H1 (cell line): ENCODE results near the gene ATP2A3. TPM values are rescaled to one million over a fixed set of nuclear protein-coding genes. Genes with fewer than 3 reads are reported as not detected.

Experiments
- CTCF ChIA-PET: fragments of 300-600 bp; sonication (Branson Sonifier 250); formaldehyde crosslinking; loops from one replicate; lab custom pipeline; 2021; ENCODE audit not compliant: partially characterized antibody; lab: Charles Lee
- POLR2A ChIA-PET: fragments of 300-600 bp; sonication (Branson Sonifier 250); formaldehyde crosslinking; loops from one replicate; lab custom pipeline; 2021; ENCODE audit warnings: inconsistent platforms; ENCODE audit not compliant: partially characterized antibody; lab: Charles Lee
- DNase-seq, 2 experiments: peaks; one replicate each; pipeline versions ENCODE4 v3.0.0 to v3.0.0-alpha.2; 2010 to 2022; ENCODE audit warnings: low spot score in 2 of 2, low read depth in 1 of 2, mixed read lengths in 1 of 2
- FAIRE-seq: peaks from 2 replicates; lab custom pipeline; 2011; peaks lifted over from hg19 to GRCh38; lab: Jason Lieb, UNC
- H2AFZ ChIP-seq: 2 replicates; pipeline ENCODE4 v1.8.1; 2012; ENCODE audit warnings: low read length, inconsistent platforms
- H2AK5ac ChIP-seq: 2 replicates; pipeline ENCODE4 v1.6.1; 2013; ENCODE audit warnings: low read depth, low read length
- H2BK120ac ChIP-seq: replicated peaks from 2 replicates; pipeline ENCODE3; 2013; ENCODE audit warnings: low read depth, low read length, inconsistent platforms
- H2BK12ac ChIP-seq: 2 replicates; pipeline ENCODE4 v1.6.1; 2013; ENCODE audit warnings: low read depth, low read length
- H2BK15ac ChIP-seq: 2 replicates; pipeline ENCODE4 v1.6.1; 2013; ENCODE audit warnings: low read length
- H2BK20ac ChIP-seq: 2 replicates; pipeline ENCODE4 v1.6.1; 2013; ENCODE audit warnings: low read length
- H2BK5ac ChIP-seq: 2 replicates; pipeline ENCODE4 v1.6.1; 2013; ENCODE audit warnings: low read depth, low read length
- H3K14ac ChIP-seq: 2 replicates; pipeline ENCODE4 v1.6.1; 2013; ENCODE audit warnings: inconsistent platforms; ENCODE audit not compliant: insufficient read length
- H3K18ac ChIP-seq: 2 replicates; pipeline ENCODE4 v1.6.1; 2013; ENCODE audit warnings: low read length; ENCODE audit errors: extremely low read depth
- H3K23ac ChIP-seq: 2 replicates; pipeline ENCODE4 v1.6.1; 2013; ENCODE audit warnings: inconsistent platforms; ENCODE audit not compliant: insufficient read length
- H3K23me2 ChIP-seq: 2 replicates; pipeline ENCODE4 v1.6.1; 2013; ENCODE audit warnings: low read depth, low read length
- H3K27ac ChIP-seq: 2 replicates; pipeline ENCODE4 v1.6.1; 2011; ENCODE audit warnings: low read depth, low read length, inconsistent platforms
- H3K27me3 ChIP-seq, 4 experiments: replicated peaks in 1 of 4; 1 replicate in 1 of 4; 2 replicates in 3 of 4; pipeline versions ENCODE4 v1.6.1 to v1.8.1; 2011 to 2013; ENCODE audit warnings: low read length in 3 of 4, mild to moderate bottlenecking in 3 of 4, inconsistent platforms in 2 of 4, mixed read lengths in 2 of 4, moderate library complexity in 1 of 4; ENCODE audit not compliant: control insufficient read depth in 3 of 4, insufficient read depth in 3 of 4; ENCODE audit errors: extremely low read depth in 1 of 4
- H3K36me3 ChIP-seq, 4 experiments: 2 replicates each; pipeline versions ENCODE4 v1.6.1 to v1.8.1; 2011 to 2013; ENCODE audit warnings: mild to moderate bottlenecking in 4 of 4, low read length in 3 of 4, moderate library complexity in 2 of 4, control low read depth in 1 of 4, inconsistent platforms in 1 of 4; ENCODE audit not compliant: insufficient read depth in 4 of 4, control insufficient read depth in 2 of 4
- H3K4ac ChIP-seq: replicated peaks from 2 replicates; pipeline ENCODE3; 2013; ENCODE audit warnings: low read length, low read depth, mixed read lengths, inconsistent platforms; ENCODE audit not compliant: insufficient read length
- H3K4me1 ChIP-seq, 4 experiments: replicated peaks in 1 of 4; 1 replicate in 1 of 4; 2 replicates in 3 of 4; pipeline versions ENCODE4 v1.6.1 to v1.8.1; 2011 to 2013; ENCODE audit warnings: low read length in 3 of 4, inconsistent platforms in 2 of 4, mixed read lengths in 1 of 4; ENCODE audit not compliant: insufficient read depth in 4 of 4, control insufficient read depth in 3 of 4
- H3K4me2 ChIP-seq, 2 experiments: 2 replicates each; pipeline versions ENCODE4 v1.6.1 to v1.8.1; 2011 to 2013; ENCODE audit warnings: low read depth in 2 of 2, low read length in 2 of 2, control low read depth in 1 of 2, inconsistent platforms in 1 of 2, mild to moderate bottlenecking in 1 of 2; ENCODE audit not compliant: insufficient read depth in 1 of 2
- H3K4me3 ChIP-seq, 4 experiments: fragments of 200-600, 300-600 bp in 1 of 4; sonication (generic), shearing (Covaris generic), sonication (Bioruptor Twin) in 1 of 4; 2 replicates each; pipeline versions ENCODE4 v1.5.1 to v1.8.1; 2011 to 2016; ENCODE audit warnings: low read length in 4 of 4, low read depth in 3 of 4, control low read depth in 2 of 4, inconsistent platforms in 2 of 4, mild to moderate bottlenecking in 2 of 4, mixed read lengths in 1 of 4, moderate library complexity in 1 of 4; ENCODE audit not compliant: insufficient read depth in 2 of 4; ENCODE audit errors: extremely low read depth in 1 of 4
- H3K56ac ChIP-seq: replicated peaks from 2 replicates; pipeline ENCODE3; 2013; ENCODE audit warnings: low read depth, mild to moderate bottlenecking, mixed read lengths, low read length, inconsistent platforms; ENCODE audit not compliant: insufficient read length
- H3K79me1 ChIP-seq: 2 replicates; pipeline ENCODE4 v1.6.1; 2013; ENCODE audit warnings: low read depth, low read length, control low read depth
- H3K79me2 ChIP-seq, 2 experiments: 2 replicates each; pipeline versions ENCODE4 v1.6.1 to v1.8.1; 2012 to 2013; ENCODE audit warnings: low read length in 2 of 2, mild to moderate bottlenecking in 2 of 2, inconsistent platforms in 1 of 2; ENCODE audit not compliant: insufficient read depth in 2 of 2, control insufficient read depth in 1 of 2
- H3K9ac ChIP-seq, 4 experiments: replicated peaks in 1 of 4; 1 replicate in 1 of 4; 2 replicates in 3 of 4; pipeline versions ENCODE4 v1.6.1 to v1.8.1; 2011 to 2013; ENCODE audit warnings: low read depth in 3 of 4, low read length in 3 of 4, control low read depth in 2 of 4, mild to moderate bottlenecking in 2 of 4, moderate library complexity in 2 of 4, inconsistent platforms in 1 of 4; ENCODE audit errors: extremely low read depth in 1 of 4
- H3K9me3 ChIP-seq, 2 experiments: 2 replicates each; pipeline versions ENCODE4 v1.6.1 to v1.8.1; 2012 to 2013; ENCODE audit warnings: mild to moderate bottlenecking in 2 of 2, moderate library complexity in 2 of 2, control low read depth in 1 of 2, inconsistent platforms in 1 of 2, low read depth in 1 of 2, low read length in 1 of 2, mixed read lengths in 1 of 2; ENCODE audit not compliant: insufficient read depth in 2 of 2
- H4K20me1 ChIP-seq, 2 experiments: replicated peaks in 1 of 2; 2 replicates each; pipeline versions ENCODE3 to v1.8.1; 2011 to 2013; ENCODE audit warnings: inconsistent platforms in 2 of 2, low read length in 2 of 2, mild to moderate bottlenecking in 1 of 2; ENCODE audit not compliant: insufficient read depth in 2 of 2, control insufficient read depth in 1 of 2
- H4K5ac ChIP-seq: 2 replicates; pipeline ENCODE4 v1.6.1; 2013; ENCODE audit warnings: low read length, low read depth, mixed read lengths, inconsistent platforms; ENCODE audit not compliant: insufficient read length
- H4K8ac ChIP-seq: 2 replicates; pipeline ENCODE4 v1.8.0; 2013; ENCODE audit warnings: mild to moderate bottlenecking, moderate library complexity, low read length, inconsistent platforms; ENCODE audit not compliant: insufficient read depth; ENCODE audit errors: extremely low read depth
- H4K91ac ChIP-seq: replicated peaks from 2 replicates; pipeline ENCODE3; 2013; ENCODE audit warnings: low read length, mixed read lengths, inconsistent platforms; ENCODE audit not compliant: insufficient read length
- ATF3 ChIP-seq: IDR thresholded peaks from 2 replicates; pipeline ENCODE4 v1.6.1; 2011; ENCODE audit warnings: low read depth, mild to moderate bottlenecking, low read length; ENCODE audit not compliant: insufficient read depth
- CREB1 ChIP-seq: IDR thresholded peaks from 2 replicates; pipeline ENCODE4 v1.6.1; 2012; ENCODE audit warnings: inconsistent platforms
- E2F6 ChIP-seq: IDR thresholded peaks from 2 replicates; pipeline ENCODE4 v1.6.1; 2012; ENCODE audit warnings: inconsistent platforms
- EP300 ChIP-seq, 2 experiments: IDR thresholded peaks; 1 replicate in 1 of 2; 2 replicates in 1 of 2; pipeline ENCODE4 v1.6.1; 2011 to 2012; ENCODE audit warnings: low read depth in 2 of 2, low read length in 2 of 2, mild to moderate bottlenecking in 2 of 2, borderline replicate concordance in 1 of 2, inconsistent platforms in 1 of 2, moderate library complexity in 1 of 2
- EZH2 ChIP-seq: fragments of 200-600 bp; sonication (generic); IDR thresholded peaks from 2 replicates; pipeline ENCODE4 v1.7.1; 2012; ENCODE audit warnings: low read depth, mild to moderate bottlenecking, moderate library complexity, low read length, inconsistent platforms; ENCODE audit not compliant: severe bottlenecking
- NANOG ChIP-seq: IDR thresholded peaks from 2 replicates; pipeline ENCODE4 v1.6.1; 2011; ENCODE audit warnings: low read length, low read depth, mild to moderate bottlenecking, inconsistent platforms; ENCODE audit not compliant: insufficient read depth, poor library complexity, severe bottlenecking
- PHF8 ChIP-seq: fragments of 200-600 bp; sonication (generic); conservative IDR thresholded peaks from 2 replicates; pipeline ENCODE4 v1.7.1; 2012; ENCODE audit warnings: low read depth, mild to moderate bottlenecking, inconsistent platforms, low read length, moderate library complexity
- POU5F1 ChIP-seq: IDR thresholded peaks from 2 replicates; pipeline ENCODE4 v1.6.1; 2011; ENCODE audit warnings: low read depth, mild to moderate bottlenecking, low read length, moderate library complexity
- RXRA ChIP-seq: IDR thresholded peaks from 2 replicates; pipeline ENCODE4 v1.6.1; 2011; ENCODE audit warnings: low read depth, mild to moderate bottlenecking, low read length, moderate library complexity; ENCODE audit not compliant: insufficient read depth
- TCF12 ChIP-seq: IDR thresholded peaks from 2 replicates; pipeline ENCODE4 v1.6.1; 2011; ENCODE audit warnings: low read depth, mild to moderate bottlenecking, low read length
- WGBS, 2 experiments: shearing (Covaris generic) in 1 of 2; methylation state at CpG; one replicate each; pipeline versions ENCODE4 v1.1.6 to v1.1.7; 2013 to 2015; ENCODE audit warnings: low lambda C conversion rate in 2 of 2, mixed read lengths in 2 of 2, inconsistent platforms in 1 of 2, low coverage in 1 of 2, missing lambda C conversion rate in 1 of 2; ENCODE audit not compliant: insufficient replicate concordance in 2 of 2, insufficient coverage in 1 of 2, insufficient read length in 1 of 2; ENCODE audit errors: extremely low coverage in 1 of 2, missing lambda C conversion rate in 1 of 2; 5-methylcytosine and 5-hydroxymethylcytosine counted together
- polyA plus RNA-seq, 7 experiments: library from polyadenylated mRNA; depleted of rRNA in 3 of 7; stranded (reverse) in 5 of 7; unstranded in 2 of 7; fragments of >200 nt in 5 of 7; fragments of 200-250 nt in 2 of 7; gene quantifications; 1 replicate in 5 of 7; 2 replicates in 1 of 7; 4 replicates in 1 of 7; pipeline versions ENCODE4 v1.2.1 to v1.2.3, GENCODE V29; 2011 to 2013; ENCODE audit warnings: missing spikeins in 2 of 7, mixed read lengths in 2 of 7
- total RNA-seq: library from RNA; stranded (reverse); fragmentation: NEBNext Ultra II Directional; extraction: Animal tissue kit (Norgen Biotek cat#: 25700); gene quantifications from 2 replicates; pipeline ENCODE4 v1.2.1, GENCODE V29; 2021
- TF ChIP-seq, protein P1 (sequence below): IDR thresholded peaks from 2 replicates; pipeline ENCODE4 v1.6.1; 2012; ENCODE audit warnings: low read length, inconsistent platforms

The ATP2A3 gene
- total and polyA plus RNA-seq, 2 of the 8 experiments (the other 6 are each of a cell fraction or from before 2014, with no cell fraction given): 18.4 to 32.5 TPM

DNA sequence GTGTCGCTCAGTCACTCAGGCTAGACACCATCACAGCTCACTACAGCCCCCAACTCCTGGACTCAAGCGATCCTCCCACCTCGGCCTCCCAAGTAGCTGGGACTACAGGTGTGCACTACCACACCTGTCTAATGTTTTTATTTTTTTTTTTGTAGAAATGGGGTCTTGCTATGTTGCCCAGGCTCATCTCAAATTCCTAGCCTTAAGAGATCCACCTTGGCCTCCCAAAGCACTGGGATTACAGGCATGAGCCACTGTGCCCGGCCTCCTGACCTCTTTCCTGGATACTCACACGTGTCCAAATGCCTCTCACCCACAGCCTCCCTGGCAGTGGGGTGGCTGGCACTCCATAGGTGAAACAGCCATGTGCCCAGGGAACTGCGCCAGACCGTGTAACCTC, 88.9 kb downstream of the ATP2A3 start:
- Histone ChIP-seq H3K14ac (no peak overlapping the region), H3K79me1 (no peaks in the 10 kb centered on the region; the same call in 1 of the 2 replicates), H3K56ac (no peak overlapping the region), H2BK12ac (no peak overlapping the region), H2BK20ac (no peak overlapping the region), H2AFZ (no peak overlapping the region), H3K79me2 (no peaks in the 10 kb centered on the region), H2BK5ac (no peak overlapping the region), H3K4me3 (no peak overlapping the region), H3K9ac (no peak overlapping the region), H3K4me2 (no peak overlapping the region), H4K5ac (no peak overlapping the region), H3K27ac (no peak overlapping the region), H4K8ac (no peak overlapping the region), H2BK120ac (no peak overlapping the region), H3K9me3 (no peaks in the 10 kb centered on the region), H4K91ac (no peak overlapping the region), H3K23me2 (no peaks in the 10 kb centered on the region), H2BK15ac (no peak overlapping the region), H4K20me1 (peaks cover 0 to 3% of the 10 kb centered on the region in 2 experiments), H3K18ac (no peak overlapping the region), H3K27me3 (no peaks in the 10 kb centered on the region), H3K36me3 (peaks cover 0 to 8% (median 4%) of the 10 kb centered on the region in 4 experiments; a peak in 2 of 8 replicates), H3K4me1 (no peaks in the 10 kb centered on the region), H3K4ac (no peak overlapping the region), H3K23ac (no peak overlapping the region), H2AK5ac (no peak overlapping the region)
- ChIA-PET CTCF (no interaction called here), POLR2A (no interaction called here)
- no peak for FAIRE-seq
- 93% methylated on average over 7 of the region's 7 CpGs; no CpG with 5 or more reads in 1 of the 2 experiments for WGBS, 2 experiments
- DNase-seq: no peak
- no peak for TF ChIP-seq CREB1
- no peak for TF ChIP-seq EZH2
- TF ChIP-seq ATF3: no peak
- no peak for TF ChIP-seq TCF12
- no peak for TF ChIP-seq RXRA
- TF ChIP-seq PHF8: no peak
- TF ChIP-seq, protein P1, sequence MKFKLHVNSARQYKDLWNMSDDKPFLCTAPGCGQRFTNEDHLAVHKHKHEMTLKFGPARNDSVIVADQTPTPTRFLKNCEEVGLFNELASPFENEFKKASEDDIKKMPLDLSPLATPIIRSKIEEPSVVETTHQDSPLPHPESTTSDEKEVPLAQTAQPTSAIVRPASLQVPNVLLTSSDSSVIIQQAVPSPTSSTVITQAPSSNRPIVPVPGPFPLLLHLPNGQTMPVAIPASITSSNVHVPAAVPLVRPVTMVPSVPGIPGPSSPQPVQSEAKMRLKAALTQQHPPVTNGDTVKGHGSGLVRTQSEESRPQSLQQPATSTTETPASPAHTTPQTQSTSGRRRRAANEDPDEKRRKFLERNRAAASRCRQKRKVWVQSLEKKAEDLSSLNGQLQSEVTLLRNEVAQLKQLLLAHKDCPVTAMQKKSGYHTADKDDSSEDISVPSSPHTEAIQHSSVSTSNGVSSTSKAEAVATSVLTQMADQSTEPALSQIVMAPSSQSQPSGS: no peak
- no peak for TF ChIP-seq EP300 (IDR thresholded peaks at IDR 0.05; ENCODE audit: borderline replicate concordance in 1 of 2, low read depth in 2 of 2, low read length in 2 of 2)
- TF ChIP-seq NANOG: no peak
- TF ChIP-seq POU5F1: no peak
- no peak for TF ChIP-seq E2F6
